HG03139 (cell line): ENCODE results near the gene TPH1.
A peak's percentile ranks its signal among the peaks of the same experiment; 100 is the strongest.
"Not testable (repeated sequence)": the region's sequence is repeated elsewhere in the genome, so short reads cannot be mapped to it uniquely, and the experiment has no call there.

Experiments
- ATAC-seq: cut with Tn5 transposase; IDR thresholded peaks from one replicate; pipeline ENCODE4 v1.9.1; 2021; ENCODE audit not compliant: unreplicated experiment

Gene TPH1

DNA sequence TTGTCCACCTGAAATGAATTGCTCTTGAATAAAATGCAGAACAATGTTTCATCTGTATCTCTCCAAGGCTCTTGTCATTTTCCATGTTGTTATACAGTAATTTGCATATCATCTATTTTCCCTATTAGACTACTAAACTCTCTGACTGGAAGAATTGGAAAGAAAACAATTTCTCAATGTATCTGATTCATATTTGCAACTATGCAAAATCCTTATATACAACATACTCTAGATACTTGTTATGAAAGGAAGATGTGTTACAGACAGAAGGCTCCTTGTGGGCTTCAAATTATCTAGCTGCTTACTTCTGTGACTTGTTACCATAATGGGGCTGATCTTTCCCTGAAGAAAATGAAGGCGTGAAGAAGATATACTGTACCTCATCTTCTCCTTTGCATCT, 23.6 kb downstream of the TPH1 start:
- no peak for ATAC-seq

DNA sequence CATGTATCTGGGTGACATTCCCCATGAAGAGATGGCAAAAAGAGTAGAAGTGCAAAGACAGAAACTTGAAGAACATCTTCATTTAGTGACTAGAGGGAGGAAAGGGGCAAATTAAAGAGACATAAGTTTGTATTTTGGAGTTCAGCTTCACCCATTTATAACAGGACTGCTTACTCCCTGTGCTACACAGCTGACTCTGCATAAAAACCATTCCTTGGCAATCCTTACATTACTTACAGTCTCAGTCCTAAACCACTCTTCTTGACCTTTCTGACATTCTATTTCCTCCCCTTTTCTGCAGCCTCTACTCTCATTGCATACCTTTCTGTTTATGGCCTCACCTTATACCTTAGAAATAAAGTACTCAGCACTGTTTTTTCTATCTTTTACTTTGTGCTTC, 26.4 kb downstream of the TPH1 start:
- ATAC-seq = no peak

GRCh38 chr11:18016789-18017188, 29.3 kb downstream of the TPH1 start:
- ATAC-seq = no peak

- no peak for ATAC-seq
Measured at GRCh38 chr11:18014876-18015275, 31.2 kb downstream of the TPH1 start.

GRCh38 chr11:18013790-18014507, 32.1 kb downstream of the TPH1 start:
- no peak for ATAC-seq

GRCh38 chr11:18012906-18013781, 32.9 kb downstream of the TPH1 start, which contains the start of gene SERGEF:
Gene SERGEF, minus strand, starts transcription at chr11:18013047. Its CDS starts 37 bp downstream, at chr11:18013010.
- ATAC-seq = peak; percentile 94

GRCh38 chr11:18012122-18012905, 33.8 kb downstream of the TPH1 start:
- ATAC-seq = peak; percentile 6

- ATAC-seq = no peak
Measured at GRCh38 chr11:18011633-18012032, 34.4 kb downstream of the TPH1 start.

DNA sequence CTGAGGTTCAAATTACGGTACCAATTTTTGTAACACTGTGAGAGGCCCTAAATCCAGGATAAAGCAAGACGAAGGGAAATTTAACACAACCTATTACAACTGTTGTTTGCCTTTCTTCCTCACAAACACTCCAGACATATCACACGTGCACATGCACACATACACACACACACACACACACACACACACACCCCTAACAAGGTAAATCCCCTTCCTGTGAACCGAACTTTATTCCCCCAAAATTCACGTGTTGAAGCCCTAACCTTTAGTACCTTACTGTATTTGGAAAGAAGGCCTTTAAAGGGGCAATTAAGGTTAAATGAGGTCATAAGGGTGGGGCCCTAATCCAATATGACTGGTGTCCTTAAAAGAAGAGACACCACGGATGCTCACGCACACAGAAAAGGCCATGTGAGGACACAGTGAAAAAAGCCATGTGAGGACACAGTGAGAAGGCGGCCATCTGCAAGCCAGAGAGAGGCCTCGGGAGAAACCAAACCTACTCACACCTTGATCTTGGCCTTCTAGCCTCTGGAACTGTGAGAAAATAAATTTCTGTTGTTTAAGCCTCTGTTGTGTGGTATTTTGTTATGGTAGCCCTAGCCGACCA, 35.0 kb downstream of the TPH1 start:
- ATAC-seq = no peak

DNA sequence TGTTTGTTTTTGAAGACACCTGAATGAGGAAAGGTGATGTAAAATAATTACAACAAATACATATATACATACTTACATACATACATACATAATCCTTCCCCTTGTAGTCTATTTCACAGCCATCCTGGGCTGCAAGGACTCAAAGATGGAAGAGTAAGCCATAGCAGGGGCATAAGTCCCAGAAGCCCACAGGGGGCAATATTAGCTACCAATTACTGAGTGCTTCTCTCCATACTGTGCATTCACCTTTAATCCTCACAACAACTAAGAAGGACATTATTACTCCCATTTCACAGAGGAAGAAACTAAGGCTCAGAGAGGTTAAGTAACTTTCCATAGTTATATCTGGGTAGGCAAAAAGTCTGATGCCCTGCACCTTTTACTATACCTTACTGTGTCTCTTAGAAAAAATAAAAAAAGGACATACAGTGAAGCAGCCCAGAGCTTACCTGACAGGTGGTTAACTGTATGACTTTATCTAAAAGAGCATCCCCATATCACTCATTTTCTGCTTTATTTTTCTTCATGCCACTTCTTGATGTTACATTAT, 35.9 kb downstream of the TPH1 start:
- ATAC-seq = no peak

DNA sequence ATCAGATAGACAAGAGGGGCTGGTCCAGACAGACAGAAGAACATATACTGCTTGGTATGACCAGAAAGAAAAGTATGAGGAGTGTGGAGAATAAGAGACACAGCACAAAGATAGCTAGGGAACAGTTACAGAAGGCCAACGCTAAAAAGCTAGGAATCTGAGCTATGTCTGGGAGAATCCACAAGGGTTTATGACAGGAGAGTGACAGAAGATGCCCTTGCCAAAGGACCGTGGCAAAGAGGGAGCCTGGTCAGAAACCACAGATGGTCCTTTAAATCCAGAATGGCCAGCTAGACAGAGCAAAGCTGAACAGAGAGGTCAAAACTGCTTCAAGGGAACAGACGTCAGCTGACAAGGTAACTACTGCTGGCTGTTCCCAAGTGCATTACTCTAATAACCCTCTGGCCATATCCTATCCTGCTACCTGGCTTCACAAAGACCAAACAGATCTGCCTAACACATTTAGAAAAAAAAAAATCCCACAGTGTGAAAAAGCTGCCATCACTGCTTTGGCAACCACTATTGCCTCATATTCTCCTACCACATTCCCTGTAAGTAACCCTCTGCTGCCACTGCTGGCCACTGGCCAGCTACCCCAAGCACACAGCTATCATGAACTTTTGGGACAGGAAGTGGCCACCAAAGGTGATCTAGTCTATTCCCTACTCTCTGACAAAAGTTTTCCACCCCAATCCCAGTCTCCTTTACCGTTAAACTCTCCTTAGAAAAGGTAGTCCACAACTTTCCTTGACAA, 40.5 kb downstream of the TPH1 start:
- no peak for ATAC-seq

GRCh38 chr11:18001191-18001590, 44.9 kb downstream of the TPH1 start:
- no peak for ATAC-seq

DNA sequence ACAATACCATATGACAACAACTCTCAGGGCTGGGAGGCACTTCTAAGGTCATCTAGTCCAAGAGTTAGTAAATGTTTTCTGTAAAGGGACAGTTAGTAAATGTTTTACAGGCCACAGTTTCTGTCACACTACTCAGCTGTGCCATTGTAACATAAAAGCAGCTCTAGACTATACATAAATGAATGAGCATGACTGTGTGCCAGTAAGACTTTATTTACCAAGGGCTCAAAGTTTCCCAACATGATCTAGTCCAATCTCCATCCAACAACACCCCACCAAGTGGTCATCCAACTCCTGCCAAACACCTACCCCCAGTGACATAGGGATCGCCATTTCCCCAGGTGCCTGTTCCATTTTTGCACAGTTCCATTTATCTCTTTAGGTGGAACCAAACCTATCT, 45.3 kb downstream of the TPH1 start:
- ATAC-seq = no peak

- ATAC-seq = not testable (repeated sequence)
Measured at GRCh38 chr11:18000128-18000527, 45.9 kb downstream of the TPH1 start.
